SU-DHL-6 (cell line): ENCODE data around the gene ADPRH.

Experiments
- H2AFZ ChIP-seq: fragments of 200-600 bp; sonication (generic); 2 replicates; pipeline ENCODE4 v1.6.1; 2014; ENCODE audit warnings: low read depth, mild to moderate bottlenecking, moderate library complexity, mixed read lengths, antibody characterized with exemption, low read length; ENCODE audit not compliant: severe bottlenecking
- H3F3A ChIP-seq: fragments of 200-600 bp; shearing (Covaris generic); 2 replicates; pipeline ENCODE4 v1.6.0; 2016; ENCODE audit warnings: antibody characterized with exemption, mild to moderate bottlenecking; ENCODE audit not compliant: insufficient read depth
- H3K27ac ChIP-seq: fragments of 200-600 bp; sonication (generic); 2 replicates; pipeline ENCODE4 v1.5.1; 2016; ENCODE audit warnings: low read depth, mild to moderate bottlenecking, low read length, moderate library complexity, mixed read lengths
- H3K27me3 ChIP-seq: fragments of 200-600 bp; sonication (generic), shearing (Covaris generic); 2 replicates; pipeline ENCODE4 v1.6.0; 2014; ENCODE audit warnings: mild to moderate bottlenecking, low read length
- H3K36me3 ChIP-seq: fragments of 200-600 bp; sonication (generic); 2 replicates; pipeline ENCODE4 v1.6.1; 2014; ENCODE audit warnings: mild to moderate bottlenecking, low read length, mixed read lengths
- H3K4me2 ChIP-seq: fragments of 300-600, 200-600 bp; shearing (Covaris generic), sonication (generic); 2 replicates; pipeline ENCODE4 v1.6.0; 2014; ENCODE audit warnings: low read length, low read depth, mild to moderate bottlenecking; ENCODE audit not compliant: poor library complexity, severe bottlenecking
- H3K4me3 ChIP-seq: fragments of 200-600 bp; sonication (generic); 2 replicates; pipeline ENCODE4 v1.5.1; 2014; ENCODE audit warnings: antibody characterized with exemption, low read length, mild to moderate bottlenecking, mixed read lengths; ENCODE audit not compliant: insufficient read depth, poor library complexity, severe bottlenecking
- H3K79me2 ChIP-seq: fragments of 200-600 bp; sonication (generic); 2 replicates; pipeline ENCODE4 v1.6.1; 2014; ENCODE audit warnings: mild to moderate bottlenecking, low read length, moderate library complexity; ENCODE audit not compliant: insufficient read depth
- H3K9ac ChIP-seq: fragments of 200-600 bp; sonication (generic); 2 replicates; pipeline ENCODE4 v1.7.0; 2014; ENCODE audit warnings: mild to moderate bottlenecking, low read length
- H3K9me2 ChIP-seq: fragments of 200-600 bp; sonication (generic); replicated peaks from 2 replicates; pipeline ENCODE4 v1.6.1; 2014; ENCODE audit warnings: low read length; ENCODE audit not compliant: insufficient read depth
- H3K9me3 ChIP-seq: fragments of 200-600 bp; sonication (generic); 2 replicates; pipeline ENCODE4 v1.6.1; 2014; ENCODE audit warnings: low read length, mixed read lengths; ENCODE audit not compliant: insufficient read depth
- H4K20me1 ChIP-seq: fragments of 200-600 bp; sonication (generic); 2 replicates; pipeline ENCODE4 v1.6.1; 2014; ENCODE audit warnings: low read depth, mild to moderate bottlenecking, antibody characterized with exemption, low read length, moderate library complexity, mixed read lengths
- EZH2phosphoT487 ChIP-seq: fragments of 200-600 bp; sonication (generic), shearing (Covaris generic); conservative IDR thresholded peaks from 2 replicates; pipeline ENCODE4 v1.6.1; 2018; ENCODE audit warnings: mild to moderate bottlenecking, antibody characterized with exemption, low read length, moderate library complexity, mixed read lengths
- TF ChIP-seq, protein P1 (sequence below): fragments of 200-600 bp; sonication (generic); IDR thresholded peaks from one replicate; pipeline ENCODE4 v1.5.1; 2017; ENCODE audit warnings: antibody characterized with exemption, mild to moderate bottlenecking, low read length, moderate library complexity; ENCODE audit not compliant: insufficient read depth, poor library complexity, severe bottlenecking

The ADPRH gene

GRCh38 chr3:119630128-119630879, 51.0 kb downstream of the ADPRH start:
- no peaks in the 10 kb centered on the region for H3K36me3 ChIP-seq
- no peak overlapping the region for H3K9ac ChIP-seq
- no peak overlapping the region for H3K4me3 ChIP-seq
- no peak overlapping the region for H3K27ac ChIP-seq
- H3K9me3 ChIP-seq: no peaks in the 10 kb centered on the region
- no peak overlapping the region for H3K4me2 ChIP-seq
- no peak for TF ChIP-seq EZH2phosphoT487
- TF ChIP-seq, protein P1, sequence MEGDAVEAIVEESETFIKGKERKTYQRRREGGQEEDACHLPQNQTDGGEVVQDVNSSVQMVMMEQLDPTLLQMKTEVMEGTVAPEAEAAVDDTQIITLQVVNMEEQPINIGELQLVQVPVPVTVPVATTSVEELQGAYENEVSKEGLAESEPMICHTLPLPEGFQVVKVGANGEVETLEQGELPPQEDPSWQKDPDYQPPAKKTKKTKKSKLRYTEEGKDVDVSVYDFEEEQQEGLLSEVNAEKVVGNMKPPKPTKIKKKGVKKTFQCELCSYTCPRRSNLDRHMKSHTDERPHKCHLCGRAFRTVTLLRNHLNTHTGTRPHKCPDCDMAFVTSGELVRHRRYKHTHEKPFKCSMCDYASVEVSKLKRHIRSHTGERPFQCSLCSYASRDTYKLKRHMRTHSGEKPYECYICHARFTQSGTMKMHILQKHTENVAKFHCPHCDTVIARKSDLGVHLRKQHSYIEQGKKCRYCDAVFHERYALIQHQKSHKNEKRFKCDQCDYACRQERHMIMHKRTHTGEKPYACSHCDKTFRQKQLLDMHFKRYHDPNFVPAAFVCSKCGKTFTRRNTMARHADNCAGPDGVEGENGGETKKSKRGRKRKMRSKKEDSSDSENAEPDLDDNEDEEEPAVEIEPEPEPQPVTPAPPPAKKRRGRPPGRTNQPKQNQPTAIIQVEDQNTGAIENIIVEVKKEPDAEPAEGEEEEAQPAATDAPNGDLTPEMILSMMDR: no peak
- H2AFZ ChIP-seq: no peak overlapping the region
- no peaks in the 10 kb centered on the region for H3K27me3 ChIP-seq
- no peaks in the 10 kb centered on the region for H3F3A ChIP-seq
- no peaks in the 10 kb centered on the region for H4K20me1 ChIP-seq
- no peaks in the 10 kb centered on the region for H3K9me2 ChIP-seq
- H3K79me2 ChIP-seq: no peaks in the 10 kb centered on the region

GRCh38 chr3:119630880-119631329, 51.6 kb downstream of the ADPRH start:
- TF ChIP-seq EZH2phosphoT487: no peak
- TF ChIP-seq, protein P1: no peak
- H3K36me3 ChIP-seq: no peaks in the 10 kb centered on the region
- H3K27ac ChIP-seq: no peak overlapping the region
- no peak overlapping the region for H2AFZ ChIP-seq
- H3F3A ChIP-seq: no peaks in the 10 kb centered on the region
- H3K4me2 ChIP-seq: no peak overlapping the region
- no peaks in the 10 kb centered on the region for H3K79me2 ChIP-seq
- no peak overlapping the region for H3K9ac ChIP-seq
- no peaks in the 10 kb centered on the region for H3K27me3 ChIP-seq
- no peaks in the 10 kb centered on the region for H3K9me3 ChIP-seq
- H3K9me2 ChIP-seq: no peaks in the 10 kb centered on the region
- H4K20me1 ChIP-seq: no peaks in the 10 kb centered on the region
- no peak overlapping the region for H3K4me3 ChIP-seq

DNA sequence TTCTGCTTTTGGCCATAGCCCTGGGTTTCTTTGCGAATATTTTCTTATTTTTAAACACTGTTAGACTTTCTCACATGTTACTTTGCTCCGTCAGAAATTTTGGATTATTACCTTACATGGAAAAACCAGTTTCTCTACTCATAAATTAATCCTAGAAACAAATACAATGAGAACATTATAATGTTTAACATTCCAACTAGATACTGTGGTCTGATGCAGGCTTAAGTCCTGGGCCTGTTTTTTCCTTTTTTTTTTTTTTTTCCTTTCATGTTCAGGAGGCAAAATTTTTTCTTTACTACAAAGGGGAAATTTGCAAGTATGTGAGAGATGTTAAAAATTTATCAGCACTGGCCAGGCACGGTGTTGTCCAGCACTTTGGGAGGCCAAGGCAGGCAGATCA, 52.2 kb downstream of the ADPRH start:
- Histone ChIP-seq H4K20me1 (no peaks in the 10 kb centered on the region), H3K9ac (no peak overlapping the region), H3F3A (no peaks in the 10 kb centered on the region), H3K79me2 (no peaks in the 10 kb centered on the region), H2AFZ (no peak overlapping the region), H3K27ac (no peak overlapping the region), H3K4me3 (no peak overlapping the region), H3K9me2 (no peaks in the 10 kb centered on the region), H3K27me3 (no peaks in the 10 kb centered on the region), H3K36me3 (no peaks in the 10 kb centered on the region), H3K4me2 (no peak overlapping the region), H3K9me3 (no peaks in the 10 kb centered on the region)
- no peak for TF ChIP-seq EZH2phosphoT487
- TF ChIP-seq, protein P1: no peak
